DMS114 treated with DMSO at 0.1 percent for 48 hours (cell line): Measurements from ENCODE around the gene VPS52.
"Not testable (repeated sequence)": the region's sequence is repeated elsewhere in the genome, so short reads cannot be mapped to it uniquely, and the experiment has no call there.

ENCODE experiments used
- DNase-seq: peaks from one replicate; lab custom pipeline; 2025; ENCODE audit not compliant: unreplicated experiment; lab: John Stamatoyannopoulos, UW

VPS52 gene

DNA sequence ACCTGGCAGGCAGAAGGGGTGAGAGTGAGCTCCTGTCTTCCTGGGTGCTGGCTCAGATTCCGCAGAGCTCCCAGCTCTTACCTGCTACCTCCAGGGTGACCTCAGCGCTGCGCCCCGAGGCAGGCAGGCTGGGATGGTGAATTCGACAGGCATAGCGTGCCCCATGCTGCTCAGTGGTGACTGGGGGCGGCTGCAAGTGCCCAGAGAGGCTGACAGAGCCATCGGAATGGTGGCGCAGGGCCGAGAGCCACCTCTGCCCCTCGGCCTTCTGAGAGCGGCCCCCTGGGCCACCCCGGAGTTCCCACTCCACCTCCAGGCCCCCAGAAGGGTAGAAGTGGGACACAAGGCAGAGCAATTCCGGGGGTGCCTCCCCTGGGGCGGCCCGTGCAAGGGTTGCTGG is 32.5 kb upstream of the VPS52 start:
- no peak for DNase-seq

DNA sequence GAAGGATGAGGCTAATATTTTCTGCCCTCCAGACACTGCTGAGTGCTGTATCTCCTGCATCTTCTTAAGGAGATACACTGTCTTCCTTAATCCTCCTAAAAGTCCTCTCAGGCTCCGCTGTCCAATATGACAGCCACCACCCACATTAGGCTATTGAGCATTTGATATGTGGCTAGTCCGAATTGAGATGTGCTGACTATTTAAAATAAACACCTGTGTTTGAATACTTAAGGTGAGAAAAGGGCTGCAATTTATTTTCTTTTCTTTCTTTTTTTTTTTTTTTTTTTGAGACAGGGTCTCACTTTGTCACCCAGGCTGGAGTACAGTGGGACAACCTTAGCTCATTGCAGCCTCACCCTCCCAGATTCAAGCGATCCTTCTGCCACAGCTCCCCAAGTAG is 30.2 kb upstream of the VPS52 start:
- DNase-seq = no peak

DNA sequence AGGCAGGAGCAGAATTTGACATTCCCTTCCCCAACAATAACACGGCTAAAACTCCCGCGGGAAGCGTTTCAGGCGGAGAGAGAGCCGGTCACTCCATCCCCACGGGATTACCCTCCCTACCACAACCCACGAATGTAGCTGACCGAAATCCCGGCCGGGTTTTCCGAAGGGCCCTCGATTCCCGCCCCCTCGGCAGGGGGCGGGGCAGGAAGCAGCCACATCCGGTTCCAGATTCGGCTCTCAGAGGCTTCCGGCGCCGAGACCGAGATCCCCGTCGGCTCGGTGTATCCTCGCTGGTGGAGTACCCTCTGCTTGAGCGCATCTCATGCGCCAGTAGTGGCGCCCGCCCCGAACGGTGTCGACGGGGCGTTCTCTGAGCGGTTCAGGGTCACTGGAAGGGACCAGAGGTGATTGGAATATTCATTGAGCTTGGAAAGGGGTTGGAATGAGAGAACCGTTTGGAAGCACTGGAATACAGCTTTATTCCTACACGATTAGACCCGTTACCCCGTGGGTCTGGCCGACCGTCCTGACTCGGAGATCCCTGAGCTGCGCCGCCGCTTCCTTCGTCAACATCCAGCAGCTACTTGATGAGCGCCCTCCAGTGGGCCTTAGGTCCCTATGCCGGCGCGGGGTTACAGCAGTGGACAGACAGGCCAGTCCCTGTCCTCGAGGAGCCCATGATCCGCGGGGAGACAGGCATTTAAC is 27.7 kb upstream of the VPS52 start:
- DNase-seq = peak; percentile 93

DNA sequence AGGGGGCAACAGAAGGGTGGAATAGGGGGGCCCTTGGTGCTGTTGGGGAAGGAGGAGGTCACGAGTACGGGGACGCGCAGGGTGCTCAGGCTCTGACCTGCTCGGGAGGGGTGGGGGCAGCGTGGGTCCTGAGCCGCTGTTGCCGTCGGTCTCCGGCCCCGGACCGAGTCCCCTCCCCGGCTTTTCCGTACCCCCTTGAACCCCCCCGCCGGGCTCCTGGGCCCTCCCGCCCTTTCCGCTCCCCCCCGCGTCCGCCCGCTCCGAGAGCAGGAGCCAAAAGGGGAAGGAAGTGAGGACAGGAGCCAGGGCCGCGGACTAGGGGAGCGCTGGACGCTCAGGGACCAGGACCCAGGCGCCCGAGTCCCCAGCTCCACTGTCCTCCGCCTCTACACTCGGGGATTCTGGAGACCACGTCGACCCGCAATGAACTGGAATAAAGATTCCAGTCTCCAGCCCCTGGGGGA is 27.1 kb upstream of the VPS52 start, which contains the start of gene RGL2:
Gene RGL2, minus strand, starts transcription at position 170 of the 464 bp plus-strand sequence. CDS start 332 bp downstream, outside the sequence.
- no peak for DNase-seq

DNA sequence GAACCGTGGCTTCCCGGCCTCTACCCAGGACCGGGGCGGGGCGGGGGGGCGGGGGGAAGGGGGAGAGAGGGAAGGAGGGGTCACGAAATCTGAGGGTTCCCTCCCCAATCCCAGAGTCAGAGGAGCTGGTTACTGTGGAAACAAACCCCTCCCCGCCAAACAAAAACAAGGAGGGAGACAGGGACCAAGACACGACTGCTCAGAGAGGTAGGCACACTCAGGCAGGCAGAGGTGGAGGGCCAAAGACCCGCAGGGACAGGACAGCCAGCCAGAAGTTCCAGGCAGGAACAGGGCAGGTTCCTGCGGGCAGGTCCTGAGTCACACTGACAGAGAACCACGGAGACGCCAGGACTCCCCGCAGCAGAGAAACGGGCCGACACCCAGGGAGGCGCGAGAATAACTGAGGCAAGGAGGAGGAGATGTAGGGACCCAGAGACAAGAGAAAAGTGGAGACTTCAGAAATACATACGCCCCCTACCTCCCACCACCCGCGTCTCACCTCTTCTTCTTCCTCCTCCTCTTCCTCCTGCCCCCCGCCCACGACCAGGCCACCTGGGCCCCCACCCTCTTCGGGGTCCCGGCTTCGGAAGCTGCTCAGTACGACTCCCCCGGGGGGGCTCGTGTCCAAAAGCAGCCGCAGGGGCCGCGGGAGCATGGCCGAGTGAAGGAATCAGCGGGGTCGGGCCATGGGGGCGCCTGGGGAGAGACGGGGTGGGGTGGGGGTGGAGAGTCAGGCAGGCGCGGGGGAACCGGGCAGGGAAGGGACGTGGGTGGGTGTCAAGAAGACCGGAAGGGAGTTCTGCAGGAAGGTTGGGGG is 26.5 kb upstream of the VPS52 start:
- DNase-seq = peak; percentile 73

DNA sequence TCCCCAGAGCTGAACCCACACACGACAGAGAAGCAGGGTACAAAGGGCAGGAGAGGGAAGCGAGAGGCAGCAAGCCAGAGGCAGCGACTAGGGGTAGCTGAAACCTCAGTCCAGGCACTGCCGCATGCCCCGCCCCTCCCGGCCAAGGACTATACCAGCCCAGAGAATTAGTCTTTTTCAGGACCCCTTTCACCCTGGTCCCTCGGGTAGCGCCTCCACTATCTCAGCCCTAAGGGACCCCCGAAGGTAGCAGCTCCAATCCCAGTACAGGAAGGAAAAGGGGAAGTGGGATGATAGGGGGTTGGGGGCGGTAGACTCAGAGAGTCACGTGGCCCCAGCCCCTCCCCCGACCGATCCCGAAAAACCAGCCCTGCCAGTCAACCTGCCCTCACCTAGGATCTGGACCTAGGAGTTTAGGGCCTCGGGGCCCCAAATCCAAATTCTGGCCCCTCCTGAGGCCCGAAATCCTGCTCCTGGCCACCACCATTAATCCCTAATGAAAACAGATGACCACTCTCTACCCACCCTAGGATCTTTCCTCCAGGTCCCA is 25.8 kb upstream of the VPS52 start:
- DNase-seq = no peak

DNA sequence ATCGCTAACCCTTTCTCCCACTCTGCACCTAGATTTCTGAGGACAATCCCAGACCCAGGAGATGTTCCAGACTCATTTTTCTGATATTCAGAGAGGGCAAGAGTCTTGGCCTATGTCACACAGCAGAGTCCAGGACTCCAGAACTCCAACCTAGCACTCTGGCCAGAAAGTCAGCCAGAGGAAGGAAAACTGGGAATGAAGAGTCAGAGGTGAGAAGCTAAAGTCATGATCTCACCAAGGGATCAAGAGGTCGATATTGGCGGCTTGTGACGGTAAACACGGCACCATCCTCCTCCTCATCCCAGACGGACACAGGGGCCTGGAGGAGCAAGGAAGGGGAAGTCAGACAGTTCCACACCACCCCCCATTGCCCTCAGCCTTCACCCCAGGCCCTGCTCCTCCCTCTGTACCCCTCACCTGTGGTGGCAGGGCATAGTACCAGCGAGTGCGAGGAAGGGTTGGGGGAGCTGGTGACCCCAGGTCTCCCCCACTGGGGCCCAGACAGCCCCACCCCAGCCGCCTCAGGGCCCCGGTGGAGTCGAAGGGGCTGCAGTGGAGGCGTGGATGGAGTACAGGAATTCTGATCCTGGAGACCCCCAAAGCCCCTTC is 25.2 kb upstream of the VPS52 start:
- no peak for DNase-seq

DNA sequence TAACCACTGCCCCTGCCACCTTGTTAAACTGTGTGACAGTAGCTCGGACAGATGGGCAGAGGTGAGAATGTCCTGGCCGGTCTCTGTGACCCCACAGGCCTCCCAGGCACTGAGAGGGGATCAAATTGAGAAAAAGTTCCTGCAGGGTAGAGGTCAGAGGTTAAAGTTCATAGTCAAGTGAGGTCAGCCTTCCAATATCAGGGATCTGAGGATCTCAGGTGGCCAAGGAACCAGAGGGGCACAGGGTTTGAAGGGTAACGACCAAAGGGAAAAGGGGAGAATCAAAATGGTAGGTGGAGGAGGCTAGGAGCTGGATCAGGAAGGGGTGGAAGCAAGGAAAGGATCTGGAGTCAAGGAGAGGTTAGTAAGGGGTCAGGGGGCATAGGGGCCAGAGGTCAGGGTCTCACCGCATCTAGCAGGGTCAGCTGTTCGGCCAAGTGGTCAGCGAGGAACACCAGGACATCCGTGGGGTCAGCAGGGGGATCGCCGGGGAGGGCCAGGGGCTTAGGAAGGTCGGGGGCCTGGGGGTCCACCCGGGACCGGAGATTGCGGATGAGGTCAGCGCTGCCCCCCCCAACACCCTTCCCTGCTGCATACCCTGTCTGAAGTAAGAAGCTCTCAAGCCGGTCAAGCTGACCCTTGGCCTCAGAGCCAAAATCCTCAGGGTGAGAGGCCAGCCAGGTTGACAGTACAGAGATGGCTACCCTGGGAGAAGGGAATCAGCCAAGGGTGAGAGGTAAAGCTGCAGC is 24.1 kb upstream of the VPS52 start:
- DNase-seq = no peak

DNA sequence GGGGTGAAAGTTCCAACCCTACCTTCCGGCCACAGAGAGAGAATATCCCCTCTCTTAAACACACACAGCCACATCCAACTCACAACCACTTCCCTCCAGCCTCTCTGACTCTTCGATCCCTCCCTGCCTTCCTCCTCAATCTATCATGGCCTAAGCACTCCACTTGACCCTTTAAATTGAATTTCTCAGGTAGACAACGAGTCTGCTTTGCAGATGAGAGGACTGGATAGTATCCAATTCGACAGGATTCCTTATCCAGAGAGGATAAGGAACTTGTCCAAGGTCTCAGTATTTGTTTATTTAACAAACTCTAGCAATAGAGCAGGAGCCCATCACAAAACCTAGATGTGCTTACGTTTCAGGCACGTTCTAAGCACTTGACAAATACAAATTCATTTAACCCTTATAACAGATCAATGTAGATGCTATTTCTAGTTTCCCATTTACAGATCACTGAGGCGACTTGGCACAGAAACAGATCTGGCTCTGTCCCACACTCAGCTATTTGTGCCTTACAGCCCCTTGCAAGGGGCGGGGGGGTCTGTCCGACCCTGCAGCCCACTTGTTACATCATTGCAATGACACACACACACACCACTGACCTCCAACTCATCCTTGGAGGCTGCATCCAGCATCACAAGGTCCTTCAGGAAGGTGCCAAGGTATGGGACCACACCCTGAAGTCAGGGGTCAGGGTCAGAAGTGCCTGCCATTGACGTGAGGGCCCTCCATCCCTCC is 22.6 kb upstream of the VPS52 start:
- DNase-seq = no peak

DNA sequence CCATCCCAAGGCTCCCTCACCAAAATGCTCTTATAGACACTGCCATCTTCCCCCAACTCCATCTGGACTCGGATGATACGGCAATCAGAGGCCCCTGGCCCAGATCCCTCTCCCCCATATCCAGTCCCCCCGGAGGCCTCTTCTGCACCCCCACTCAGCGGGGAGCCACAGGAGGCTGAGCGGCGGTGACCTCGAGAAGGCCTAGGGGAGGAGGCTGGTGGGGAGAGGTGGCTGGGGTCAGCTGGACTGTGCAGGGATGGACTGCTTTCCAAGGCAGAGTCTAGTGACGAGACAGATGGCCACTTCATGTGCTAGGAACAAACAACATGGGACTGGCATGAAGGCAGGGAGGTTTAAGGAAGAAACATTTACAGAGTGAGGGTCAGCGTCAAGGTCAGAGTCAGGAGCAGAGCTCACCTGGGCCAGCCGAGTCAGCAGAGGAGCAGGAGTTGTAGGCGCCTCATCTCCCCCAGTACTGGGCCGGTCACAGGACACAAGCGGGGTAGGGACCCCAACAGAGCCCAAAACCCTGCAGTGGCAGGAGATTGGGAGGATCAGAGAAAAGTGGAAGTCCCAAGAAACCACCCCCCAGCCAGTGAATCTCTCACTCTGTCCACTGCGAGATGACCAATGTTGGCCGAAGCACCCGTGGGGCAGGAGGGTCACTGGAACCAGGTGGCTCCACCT is 21.5 kb upstream of the VPS52 start:
- no peak for DNase-seq

DNA sequence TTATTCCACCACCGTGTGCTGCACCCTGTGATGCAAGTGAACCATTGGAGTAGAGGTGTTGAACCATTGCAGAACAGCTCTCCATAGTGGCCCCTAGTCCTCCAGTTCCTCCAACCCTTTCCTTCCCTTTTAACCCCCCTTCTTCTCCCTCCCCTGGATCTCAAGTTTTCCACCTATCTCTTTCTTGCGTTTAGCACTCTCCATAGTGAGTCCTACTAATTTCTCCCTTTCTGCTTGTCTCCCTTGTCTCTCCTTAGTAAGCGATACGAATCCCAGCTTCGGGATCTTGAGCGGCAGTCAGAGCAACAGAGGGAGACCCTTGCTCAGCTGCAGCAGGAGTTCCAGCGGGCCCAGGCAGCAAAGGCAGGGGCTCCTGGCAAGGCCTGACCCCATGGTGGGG is 18.8 kb upstream of the VPS52 start:
- DNase-seq = no peak

DNA sequence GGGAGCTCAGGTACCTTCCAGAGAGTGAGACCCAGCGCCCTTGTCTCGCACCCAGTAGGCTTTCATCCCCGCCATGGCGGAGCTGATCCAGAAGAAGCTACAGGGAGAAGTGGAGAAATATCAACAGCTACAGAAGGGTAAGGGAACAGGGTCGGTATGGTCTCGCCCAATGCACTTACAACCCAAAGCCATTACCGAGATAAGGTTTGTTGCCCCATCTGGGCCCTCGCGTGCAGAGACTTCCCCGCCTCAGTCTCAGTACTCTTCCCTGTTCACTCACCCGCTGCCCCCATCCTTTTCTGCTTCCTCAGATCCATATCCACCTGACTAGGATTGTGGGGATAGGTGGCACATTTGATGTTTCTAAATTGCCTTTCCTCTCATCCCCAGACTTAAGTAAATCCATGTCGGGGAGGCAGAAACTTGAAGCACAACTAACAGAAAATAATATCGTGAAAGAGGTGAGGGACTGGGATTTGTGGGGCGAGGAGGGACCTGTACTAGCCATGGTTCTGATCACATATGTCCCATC is 18.2 kb upstream of the VPS52 start:
- DNase-seq = no peak

DNA sequence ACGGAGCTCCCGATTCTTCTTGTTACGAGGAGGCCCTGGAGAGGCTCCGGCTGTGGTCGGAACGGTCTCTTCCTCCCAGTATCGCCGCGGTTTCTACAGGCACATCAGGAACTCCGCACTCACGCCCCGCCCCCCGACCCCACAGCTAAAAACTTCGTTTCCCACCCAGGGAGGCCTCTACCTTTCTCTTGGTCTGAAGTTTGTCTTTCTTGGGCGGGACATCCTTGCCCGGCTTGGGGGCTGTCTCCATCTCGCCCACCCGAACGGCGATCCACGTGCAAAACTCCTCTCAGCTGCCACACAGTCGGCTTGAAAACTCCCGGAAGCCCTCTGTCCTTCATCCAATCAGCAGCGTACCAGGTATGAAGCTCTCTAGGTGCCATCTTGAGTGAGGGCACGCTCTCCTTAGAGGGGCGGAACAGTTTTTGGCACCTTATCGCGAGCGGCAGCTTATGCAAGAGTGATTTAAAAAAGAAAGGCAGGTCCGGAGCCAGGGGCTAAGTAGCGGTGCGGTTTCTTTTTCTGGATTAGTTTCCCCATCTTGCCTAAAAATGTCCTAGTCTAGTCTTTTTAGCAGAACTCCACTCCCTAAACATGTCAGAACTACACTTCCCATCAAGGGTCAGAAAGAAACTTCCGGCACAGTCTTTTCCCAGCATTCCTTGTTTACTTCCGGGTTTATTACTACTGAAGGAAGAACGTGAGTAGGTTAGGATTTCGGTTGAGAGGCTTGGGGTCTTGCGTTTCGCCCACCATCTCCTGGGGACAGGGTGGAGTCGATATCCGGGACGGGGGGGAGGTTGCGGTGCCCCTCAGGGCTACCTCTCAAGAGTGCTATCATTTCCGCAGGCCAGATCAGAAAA is 17.5 kb upstream of the VPS52 start, which contains the start of the genes PFDN6 and WDR46:
Gene PFDN6, plus strand, starts transcription at position 681 of the 863 bp plus-strand sequence. CDS start 256 bp downstream, outside the sequence.
Gene WDR46, minus strand, starts transcription at position 319 of the 863 bp plus-strand sequence. Its CDS starts 69 bp downstream, at position 250.
- DNase-seq = peak; percentile 99

DNA sequence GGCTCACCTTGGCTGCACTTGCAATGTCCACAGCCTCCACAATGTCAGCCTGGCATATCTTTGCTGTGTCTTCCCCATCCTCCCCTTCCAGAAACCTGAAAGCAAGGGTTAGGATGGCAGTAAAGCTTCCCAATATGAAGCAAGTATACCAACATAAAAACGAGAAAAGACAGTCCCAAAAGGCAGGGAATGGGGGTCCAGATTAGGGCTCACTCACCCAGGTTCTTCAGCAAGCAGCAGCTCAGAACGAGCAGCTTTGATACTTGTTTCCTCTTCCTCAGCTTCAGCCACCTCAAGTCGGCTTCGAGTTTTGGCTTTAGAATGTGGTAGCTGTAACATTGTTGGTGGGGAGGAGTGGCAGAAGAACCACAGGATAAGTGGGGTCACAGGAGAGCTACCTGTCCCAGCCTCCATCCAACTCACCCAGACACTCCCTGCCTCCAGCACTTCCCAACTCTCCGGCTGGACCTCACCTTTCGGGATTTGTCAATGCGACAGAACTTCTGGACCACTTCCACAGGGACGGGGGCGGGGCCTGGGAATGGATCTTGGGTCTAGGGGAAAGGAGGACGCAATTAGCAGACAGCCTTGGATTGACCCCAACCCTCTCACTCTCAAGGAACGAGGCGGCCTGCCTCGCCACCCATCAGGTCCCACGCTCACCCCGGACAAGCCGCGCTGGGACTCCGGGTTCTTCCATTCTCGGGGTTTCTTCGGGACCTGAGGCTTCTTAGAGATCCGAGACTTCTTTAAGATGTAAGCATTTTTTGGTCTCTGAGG is 16.7 kb upstream of the VPS52 start:
- DNase-seq = no peak

DNA sequence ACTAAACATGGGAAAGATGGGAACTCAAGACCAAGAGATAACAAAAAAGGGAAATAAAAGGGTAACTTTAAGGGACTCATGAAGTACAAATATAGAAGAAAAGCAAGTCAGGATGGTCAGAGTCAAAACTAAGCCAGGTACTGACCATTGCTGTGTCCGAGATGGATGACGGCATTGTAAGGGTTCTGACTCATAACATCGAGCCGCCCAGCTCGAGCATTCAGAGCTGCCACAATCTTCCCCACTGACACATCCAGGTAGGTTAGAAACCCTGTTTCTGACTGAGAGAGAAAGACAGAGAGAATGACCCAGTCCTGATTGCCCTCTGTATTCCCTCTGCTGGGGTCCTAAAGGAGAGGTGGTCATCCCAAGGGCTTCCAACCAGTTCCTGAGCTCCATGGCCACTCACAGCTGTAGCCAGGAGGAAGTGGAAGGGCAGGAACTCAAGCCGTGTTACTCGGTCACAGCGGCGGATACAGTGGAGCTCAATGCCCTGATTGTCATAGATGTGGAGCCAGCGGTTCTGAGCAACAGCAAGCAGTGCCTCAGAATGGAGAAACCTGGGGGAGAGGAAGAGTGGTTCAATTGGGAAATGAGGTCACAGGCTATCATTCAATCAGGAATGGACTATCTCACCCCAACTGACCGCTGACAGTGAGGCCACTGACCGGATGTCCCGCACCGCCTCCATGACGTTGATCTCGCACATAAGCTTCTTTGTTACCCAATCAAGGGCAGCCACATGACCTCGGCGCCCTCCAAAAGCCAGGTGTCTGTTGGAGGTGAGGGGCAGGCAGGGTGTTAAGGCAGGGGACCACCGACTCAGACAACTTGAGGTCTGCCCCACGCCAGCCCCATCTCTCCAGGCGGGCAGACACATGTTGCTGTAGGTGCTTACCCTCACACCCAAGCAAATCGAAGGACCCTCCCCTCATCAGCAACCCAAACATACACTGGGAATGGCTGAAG is 15.6 kb upstream of the VPS52 start:
- no peak for DNase-seq

DNA sequence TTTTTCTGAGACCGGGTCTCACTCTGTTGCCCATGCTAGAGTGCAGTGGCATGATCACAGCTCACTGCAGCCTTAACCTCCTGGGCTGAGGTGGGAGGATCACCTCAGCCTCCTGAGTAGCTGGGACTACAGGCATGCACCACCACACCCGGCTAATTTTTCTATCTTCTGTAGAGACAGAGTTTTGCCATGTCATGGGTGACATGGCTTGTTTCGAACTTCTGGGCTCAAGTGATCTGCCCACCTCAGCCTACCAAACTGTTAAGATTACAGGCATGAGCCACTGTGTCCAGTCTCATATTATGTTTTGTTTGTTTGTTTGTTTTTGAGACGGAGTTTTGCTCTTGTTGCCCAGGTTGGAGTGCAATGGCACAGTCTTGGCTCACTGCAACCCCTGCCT is 13.5 kb upstream of the VPS52 start:
- DNase-seq = not testable (repeated sequence)
